Neural cell (in vitro differentiated cells): ENCODE measurements around the gene PRRT3. TPM values are rescaled to one million over a fixed set of nuclear protein-coding genes. Genes with fewer than 3 reads are reported as not detected.

Source experiments
- H2AFZ ChIP-seq: fragments of 200-600, 300-800 bp; sonication (generic), shearing (Covaris generic); 2 replicates; pipeline ENCODE4 v1.6.0; 2014; ENCODE audit warnings: low read depth, mild to moderate bottlenecking, antibody characterized with exemption, low read length, moderate library complexity
- H3F3A ChIP-seq: fragments of 200-600 bp; shearing (Covaris generic); 2 replicates; pipeline ENCODE4 v1.6.1; 2016; ENCODE audit warnings: mild to moderate bottlenecking, moderate library complexity, mixed read lengths, antibody characterized with exemption, low read length; ENCODE audit not compliant: insufficient read depth, poor library complexity, severe bottlenecking
- H3K27ac ChIP-seq: fragments of 200-600, 300-800 bp; sonication (generic), shearing (Covaris generic); 2 replicates; pipeline ENCODE4 v1.5.1; 2014; ENCODE audit warnings: mild to moderate bottlenecking, low read length, moderate library complexity
- H3K27me3 ChIP-seq: fragments of 300-800, 200-600 bp; sonication (generic), shearing (Covaris generic); 2 replicates; pipeline ENCODE4 v1.6.0; 2014; ENCODE audit warnings: mild to moderate bottlenecking, low read depth, low read length, moderate library complexity; ENCODE audit not compliant: insufficient read depth
- H3K36me3 ChIP-seq: fragments of 300-800, 200-600 bp; sonication (generic), shearing (Covaris generic); 2 replicates; pipeline ENCODE4 v1.5.1; 2014; ENCODE audit warnings: mild to moderate bottlenecking, antibody characterized with exemption, low read length, moderate library complexity; ENCODE audit not compliant: insufficient read depth
- H3K4me2 ChIP-seq: fragments of 300-800, 200-600 bp; sonication (generic), shearing (Covaris generic); 2 replicates; pipeline ENCODE4 v1.6.0; 2014; ENCODE audit warnings: mild to moderate bottlenecking, low read length
- H3K4me3 ChIP-seq: fragments of 300-800, 200-600 bp; sonication (generic), shearing (Covaris generic); 2 replicates; pipeline ENCODE4 v1.5.1; 2014; ENCODE audit warnings: mild to moderate bottlenecking, low read length, moderate library complexity
- H3K79me2 ChIP-seq: fragments of 200-600 bp; shearing (Covaris generic); replicated peaks from 2 replicates; pipeline ENCODE4 v1.6.0; 2014; ENCODE audit warnings: mild to moderate bottlenecking, low read length, moderate library complexity; ENCODE audit not compliant: insufficient read depth
- H3K9ac ChIP-seq: fragments of 300-800, 200-600 bp; sonication (generic), shearing (Covaris generic); 2 replicates; pipeline ENCODE4 v1.6.1; 2016; ENCODE audit warnings: mild to moderate bottlenecking, low read length, mixed read lengths
- H3K9me2 ChIP-seq: fragments of 200-600 bp; shearing (Covaris generic); 2 replicates; pipeline ENCODE4 v1.6.1; 2016; ENCODE audit warnings: mild to moderate bottlenecking, low read length, mixed read lengths; ENCODE audit not compliant: insufficient read depth
- H3K9me3 ChIP-seq: fragments of 200-600, 300-800 bp; sonication (generic), shearing (Covaris generic); 2 replicates; pipeline ENCODE4 v1.6.1; 2016; ENCODE audit warnings: mild to moderate bottlenecking, mixed run types, low read length, moderate library complexity, mixed read lengths
- H4K20me1 ChIP-seq: fragments of 200-600 bp; shearing (Covaris generic); 2 replicates; pipeline ENCODE4 v1.6.1; 2016; ENCODE audit warnings: mild to moderate bottlenecking, mixed run types; ENCODE audit not compliant: insufficient read depth
- EP300 ChIP-seq: fragments of 450-650 bp; conservative IDR thresholded peaks from 2 replicates; pipeline ENCODE4 v1.6.1; 2014; ENCODE audit warnings: antibody characterized with exemption, mild to moderate bottlenecking, moderate library complexity; ENCODE audit not compliant: poor library complexity, severe bottlenecking
- EZH2 ChIP-seq: fragments of 200-600, 300-800 bp; shearing (Covaris generic), sonication (generic); IDR thresholded peaks from 2 replicates; pipeline ENCODE4 v1.6.1; 2014; ENCODE audit warnings: antibody characterized with exemption, low read length, borderline replicate concordance, mild to moderate bottlenecking; ENCODE audit not compliant: insufficient read depth, poor library complexity, severe bottlenecking
- MXI1 ChIP-seq: fragments of 450-650 bp; conservative IDR thresholded peaks from 2 replicates; pipeline ENCODE4 v1.6.1; 2014; ENCODE audit warnings: antibody characterized with exemption, mild to moderate bottlenecking; ENCODE audit not compliant: poor library complexity, severe bottlenecking
- POLR2AphosphoS5 ChIP-seq: IDR thresholded peaks from 2 replicates; pipeline ENCODE4 v1.6.1; 2012
- RAD21 ChIP-seq: fragments of 450-650 bp; conservative IDR thresholded peaks from 2 replicates; pipeline ENCODE4 v1.6.1; 2014; ENCODE audit warnings: antibody characterized with exemption, mild to moderate bottlenecking, moderate library complexity
- SMC3 ChIP-seq: fragments of 450-650 bp; conservative IDR thresholded peaks from 2 replicates; pipeline ENCODE4 v1.6.1; 2014; ENCODE audit warnings: antibody characterized with exemption, mild to moderate bottlenecking, moderate library complexity; ENCODE audit not compliant: poor library complexity
- TAF1 ChIP-seq: IDR thresholded peaks from 2 replicates; pipeline ENCODE4 v1.6.1; 2012; ENCODE audit warnings: low read depth
- polyA plus RNA-seq: library from polyadenylated mRNA; depleted of rRNA; stranded (reverse); fragments of >200 nt; gene quantifications from 2 replicates; pipeline ENCODE4 v1.2.3, GENCODE V29; 2014
- TF ChIP-seq, protein P1 (sequence below): fragments of 450-650 bp; IDR thresholded peaks from 2 replicates; pipeline ENCODE4 v1.5.1; 2014; ENCODE audit warnings: antibody characterized with exemption, mild to moderate bottlenecking, moderate library complexity; ENCODE audit not compliant: poor library complexity, severe bottlenecking
- TF ChIP-seq, protein P2 (sequence below): IDR thresholded peaks from 2 replicates; pipeline ENCODE4 v1.6.1; 2012; ENCODE audit warnings: borderline replicate concordance

PRRT3 gene
- polyA plus RNA-seq, 1 donor from 2014 or later, result 2.9 TPM

DNA sequence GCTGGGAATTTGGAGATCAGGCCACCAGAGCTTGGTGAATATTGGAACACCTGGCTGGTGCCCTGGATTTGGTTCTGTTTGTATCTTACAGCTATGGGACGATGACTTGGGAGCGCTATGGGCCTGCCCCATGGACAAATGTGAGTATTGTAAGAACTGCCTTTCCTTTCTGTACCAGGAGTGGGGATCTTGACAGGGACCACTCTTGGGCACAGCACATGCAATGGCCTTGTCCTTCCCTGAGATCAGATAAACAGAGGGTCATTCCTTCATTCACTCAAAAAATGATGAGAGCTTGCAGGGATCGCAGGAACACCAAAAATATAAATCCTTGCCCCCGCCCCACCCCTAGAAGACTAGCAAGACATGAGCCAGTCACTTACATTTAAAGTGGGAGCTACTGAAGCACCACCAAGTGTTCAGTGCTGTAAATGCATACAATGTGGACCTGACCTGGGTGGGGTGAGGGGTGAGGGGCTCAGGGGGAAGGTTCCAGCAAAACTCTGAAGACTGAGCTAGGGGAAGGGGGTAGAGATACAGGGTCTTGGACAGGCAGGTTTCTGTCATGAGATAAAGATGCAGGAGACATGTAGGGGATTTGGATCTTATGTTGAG, 21.3 kb downstream of the PRRT3 start:
- Histone ChIP-seq H3K9me3 (no peaks in the 10 kb centered on the region), H2AFZ (no peak overlapping the region), H3K9me2 (no peaks in the 10 kb centered on the region), H3K36me3 (no peaks in the 10 kb centered on the region), H3K4me2 (no peak overlapping the region), H3K9ac (no peak overlapping the region), H4K20me1 (no peaks in the 10 kb centered on the region), H3F3A (no peaks in the 10 kb centered on the region), H3K27ac (no peak overlapping the region), H3K4me3 (no peak overlapping the region), H3K27me3 (no peaks in the 10 kb centered on the region), H3K79me2 (no peaks in the 10 kb centered on the region)
- TF ChIP-seq MXI1 (no peak), RAD21 (no peak), TAF1 (no peak), POLR2AphosphoS5 (no peak), EZH2 (no peak), EP300 (no peak), SMC3 (no peak)
- TF ChIP-seq, protein P1, sequence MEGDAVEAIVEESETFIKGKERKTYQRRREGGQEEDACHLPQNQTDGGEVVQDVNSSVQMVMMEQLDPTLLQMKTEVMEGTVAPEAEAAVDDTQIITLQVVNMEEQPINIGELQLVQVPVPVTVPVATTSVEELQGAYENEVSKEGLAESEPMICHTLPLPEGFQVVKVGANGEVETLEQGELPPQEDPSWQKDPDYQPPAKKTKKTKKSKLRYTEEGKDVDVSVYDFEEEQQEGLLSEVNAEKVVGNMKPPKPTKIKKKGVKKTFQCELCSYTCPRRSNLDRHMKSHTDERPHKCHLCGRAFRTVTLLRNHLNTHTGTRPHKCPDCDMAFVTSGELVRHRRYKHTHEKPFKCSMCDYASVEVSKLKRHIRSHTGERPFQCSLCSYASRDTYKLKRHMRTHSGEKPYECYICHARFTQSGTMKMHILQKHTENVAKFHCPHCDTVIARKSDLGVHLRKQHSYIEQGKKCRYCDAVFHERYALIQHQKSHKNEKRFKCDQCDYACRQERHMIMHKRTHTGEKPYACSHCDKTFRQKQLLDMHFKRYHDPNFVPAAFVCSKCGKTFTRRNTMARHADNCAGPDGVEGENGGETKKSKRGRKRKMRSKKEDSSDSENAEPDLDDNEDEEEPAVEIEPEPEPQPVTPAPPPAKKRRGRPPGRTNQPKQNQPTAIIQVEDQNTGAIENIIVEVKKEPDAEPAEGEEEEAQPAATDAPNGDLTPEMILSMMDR, result no peak
- TF ChIP-seq, protein P2, sequence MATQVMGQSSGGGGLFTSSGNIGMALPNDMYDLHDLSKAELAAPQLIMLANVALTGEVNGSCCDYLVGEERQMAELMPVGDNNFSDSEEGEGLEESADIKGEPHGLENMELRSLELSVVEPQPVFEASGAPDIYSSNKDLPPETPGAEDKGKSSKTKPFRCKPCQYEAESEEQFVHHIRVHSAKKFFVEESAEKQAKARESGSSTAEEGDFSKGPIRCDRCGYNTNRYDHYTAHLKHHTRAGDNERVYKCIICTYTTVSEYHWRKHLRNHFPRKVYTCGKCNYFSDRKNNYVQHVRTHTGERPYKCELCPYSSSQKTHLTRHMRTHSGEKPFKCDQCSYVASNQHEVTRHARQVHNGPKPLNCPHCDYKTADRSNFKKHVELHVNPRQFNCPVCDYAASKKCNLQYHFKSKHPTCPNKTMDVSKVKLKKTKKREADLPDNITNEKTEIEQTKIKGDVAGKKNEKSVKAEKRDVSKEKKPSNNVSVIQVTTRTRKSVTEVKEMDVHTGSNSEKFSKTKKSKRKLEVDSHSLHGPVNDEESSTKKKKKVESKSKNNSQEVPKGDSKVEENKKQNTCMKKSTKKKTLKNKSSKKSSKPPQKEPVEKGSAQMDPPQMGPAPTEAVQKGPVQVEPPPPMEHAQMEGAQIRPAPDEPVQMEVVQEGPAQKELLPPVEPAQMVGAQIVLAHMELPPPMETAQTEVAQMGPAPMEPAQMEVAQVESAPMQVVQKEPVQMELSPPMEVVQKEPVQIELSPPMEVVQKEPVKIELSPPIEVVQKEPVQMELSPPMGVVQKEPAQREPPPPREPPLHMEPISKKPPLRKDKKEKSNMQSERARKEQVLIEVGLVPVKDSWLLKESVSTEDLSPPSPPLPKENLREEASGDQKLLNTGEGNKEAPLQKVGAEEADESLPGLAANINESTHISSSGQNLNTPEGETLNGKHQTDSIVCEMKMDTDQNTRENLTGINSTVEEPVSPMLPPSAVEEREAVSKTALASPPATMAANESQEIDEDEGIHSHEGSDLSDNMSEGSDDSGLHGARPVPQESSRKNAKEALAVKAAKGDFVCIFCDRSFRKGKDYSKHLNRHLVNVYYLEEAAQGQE, result no peak

DNA sequence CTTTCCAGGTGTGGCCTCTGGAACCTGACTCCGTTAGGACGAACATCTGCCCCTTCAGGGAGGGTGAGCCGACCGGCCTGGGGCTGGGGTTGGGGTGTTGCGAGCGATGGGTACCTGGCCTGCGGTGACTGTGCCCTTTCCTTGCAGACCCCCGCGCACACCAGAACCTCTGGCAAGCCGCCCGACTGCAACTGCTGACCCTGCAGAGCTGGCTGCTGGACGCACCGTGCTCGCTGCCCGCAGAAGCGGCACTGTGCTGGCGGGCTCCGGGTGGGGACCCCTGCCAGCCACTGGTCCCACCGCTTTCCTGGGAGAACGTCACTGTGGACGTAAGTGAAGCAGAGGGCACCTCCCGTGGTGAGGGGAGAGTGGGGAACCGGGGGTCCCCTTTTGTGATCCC, 24.1 kb downstream of the PRRT3 start:
- H3K4me3 ChIP-seq, result no peak overlapping the region
- H4K20me1 ChIP-seq, result no peaks in the 10 kb centered on the region
- H3K36me3 ChIP-seq, result no peaks in the 10 kb centered on the region
- no peak overlapping the region for H3K27ac ChIP-seq
- no peaks in the 10 kb centered on the region for H3K27me3 ChIP-seq
- no peaks in the 10 kb centered on the region for H3K79me2 ChIP-seq
- TF ChIP-seq MXI1 (no peak), RAD21 (no peak), POLR2AphosphoS5 (no peak), EZH2 (no peak), EP300 (no peak), SMC3 (no peak), TAF1 (no peak)
- TF ChIP-seq, protein P1, result no peak
- TF ChIP-seq, protein P2, result no peak
- no peaks in the 10 kb centered on the region for H3F3A ChIP-seq
- H3K9me2 ChIP-seq, result no peaks in the 10 kb centered on the region
- no peaks in the 10 kb centered on the region for H3K9me3 ChIP-seq
- H3K9ac ChIP-seq, result no peak overlapping the region
- H2AFZ ChIP-seq, result no peak overlapping the region
- no peak overlapping the region for H3K4me2 ChIP-seq
